Measurements from ENCODE around the gene DOCK3. TPM values are rescaled to one million over a fixed set of nuclear protein-coding genes. Genes with fewer than 3 reads are reported as not detected.

The DOCK3 gene
- total RNA-seq, 1 experiment from 2014 or later, result 5.6 TPM

GRCh38 chr3:50816894-50817293, 142.2 kb downstream of the DOCK3 start (continued):
- no peak for TF ChIP-seq STAT6 (CRISPR knock-in tag; conservative IDR thresholded peaks at IDR 0.05; ENCODE audit: low read depth)
- TF ChIP-seq MLX (CRISPR knock-in tag; IDR thresholded peaks at IDR 0.05), result no peak
- TF ChIP-seq TEAD4 (CRISPR knock-in tag; IDR thresholded peaks at IDR 0.05), result no peak
- TF ChIP-seq NFYB (CRISPR knock-in tag; conservative IDR thresholded peaks at IDR 0.05; ENCODE audit: low read depth), result no peak
- TF ChIP-seq, protein P1, sequence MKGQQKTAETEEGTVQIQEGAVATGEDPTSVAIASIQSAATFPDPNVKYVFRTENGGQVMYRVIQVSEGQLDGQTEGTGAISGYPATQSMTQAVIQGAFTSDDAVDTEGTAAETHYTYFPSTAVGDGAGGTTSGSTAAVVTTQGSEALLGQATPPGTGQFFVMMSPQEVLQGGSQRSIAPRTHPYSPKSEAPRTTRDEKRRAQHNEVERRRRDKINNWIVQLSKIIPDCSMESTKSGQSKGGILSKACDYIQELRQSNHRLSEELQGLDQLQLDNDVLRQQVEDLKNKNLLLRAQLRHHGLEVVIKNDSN (CRISPR knock-in tag; IDR thresholded peaks at IDR 0.05), result no peak
- no peak for TF ChIP-seq JUN (CRISPR knock-in tag; IDR thresholded peaks at IDR 0.05)
- no peak for TF ChIP-seq SMAD3 (CRISPR knock-in tag; IDR thresholded peaks at IDR 0.05; ENCODE audit: borderline replicate concordance)
- TF ChIP-seq NR3C1 (CRISPR knock-in tag; conservative IDR thresholded peaks at IDR 0.05; ENCODE audit: low read depth), result no peak
- no peak for TF ChIP-seq CREB1 (CRISPR knock-in tag; IDR thresholded peaks at IDR 0.05)
- no peak for TF ChIP-seq MYBL2 (CRISPR knock-in tag; IDR thresholded peaks at IDR 0.05)
- no peak for TF ChIP-seq ZNF317 (CRISPR knock-in tag; IDR thresholded peaks at IDR 0.05; ENCODE audit: borderline replicate concordance, low read depth)
- no peak for TF ChIP-seq ZNF416 (CRISPR knock-in tag; IDR thresholded peaks at IDR 0.05)

DNA sequence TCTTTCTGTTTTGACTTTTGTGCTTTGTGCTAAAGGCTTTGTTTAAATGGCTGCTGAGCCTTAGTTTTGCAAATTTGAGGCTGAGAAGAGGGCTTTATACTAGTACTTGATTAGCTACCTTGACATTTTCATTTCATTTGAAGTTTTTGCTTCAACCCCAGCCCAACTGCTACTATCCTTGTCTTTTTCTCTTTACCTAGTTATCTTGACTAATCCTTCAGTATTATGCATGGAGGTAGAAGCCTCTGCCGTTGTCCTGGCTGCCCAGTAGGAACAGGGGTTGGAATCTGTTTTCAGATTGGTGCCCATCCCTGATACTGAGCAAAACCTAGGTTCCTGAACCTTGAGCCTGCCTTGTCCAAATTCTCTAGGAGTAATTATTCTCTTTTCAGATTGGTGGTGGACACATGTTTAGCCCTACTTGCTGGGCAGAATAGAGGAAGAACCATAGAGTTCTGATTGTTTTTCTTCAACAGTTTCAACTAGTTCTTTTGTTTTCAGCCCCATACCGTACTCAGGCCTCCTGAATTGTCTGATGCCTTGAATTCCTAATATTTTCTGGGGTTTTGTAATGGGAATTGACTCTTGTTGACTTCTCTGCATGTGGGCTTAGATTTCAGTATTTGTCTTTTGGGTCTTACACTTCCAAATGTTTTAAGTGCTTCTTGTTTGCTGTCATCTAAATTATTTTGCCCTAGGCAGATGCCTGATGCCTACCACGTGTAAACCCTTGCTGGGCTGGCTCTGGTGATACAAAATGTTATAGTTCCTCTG, 143.2 kb downstream of the DOCK3 start:
- Mint-ChIP-seq H3K36me3 (peaks cover 11% of the 10 kb centered on the region), H3K27me3 (ENCODE audit: low read depth) (no peaks in the 10 kb centered on the region), H3K4me3 (peak overlapping the region; percentile 8), H3K27ac (peak overlapping the region; percentile 98), H3K4me1 (peaks cover 44% of the 10 kb centered on the region), H3K9me3 (peaks cover 7% of the 10 kb centered on the region)
- ChIA-PET POLR2A (no interaction called here), CTCF (interaction anchor here (1.2 kb wide), 1 partner anchor 142 kb away, joined by 3 read pairs; no protein-coding TSS in a partner anchor)
- no peak for DNase-seq (ENCODE audit: low spot score)
- TF ChIP-seq SMAD4 (CRISPR knock-in tag; IDR thresholded peaks at IDR 0.05) (no peak), MAX (CRISPR knock-in tag; IDR thresholded peaks at IDR 0.05) (peak; percentile 14; the same call in 1 of the 2 replicates), NR3C1 (CRISPR knock-in tag; conservative IDR thresholded peaks at IDR 0.05; ENCODE audit: low read depth) (no peak), FOXK1 (CRISPR knock-in tag; IDR thresholded peaks at IDR 0.05) (peak; percentile 53), ZNF121 (CRISPR knock-in tag; IDR thresholded peaks at IDR 0.05) (no peak), ELF4 (CRISPR knock-in tag; IDR thresholded peaks at IDR 0.05; ENCODE audit: low read depth) (no peak), KAT7 (CRISPR knock-in tag; IDR thresholded peaks at IDR 0.05; ENCODE audit: borderline replicate concordance) (no peak), ETV6 (CRISPR knock-in tag; IDR thresholded peaks at IDR 0.05) (no peak), FOXP4 (CRISPR knock-in tag; IDR thresholded peaks at IDR 0.05) (peak; percentile 21; the same call in 1 of the 2 replicates)
- TF ChIP-seq, protein P2, sequence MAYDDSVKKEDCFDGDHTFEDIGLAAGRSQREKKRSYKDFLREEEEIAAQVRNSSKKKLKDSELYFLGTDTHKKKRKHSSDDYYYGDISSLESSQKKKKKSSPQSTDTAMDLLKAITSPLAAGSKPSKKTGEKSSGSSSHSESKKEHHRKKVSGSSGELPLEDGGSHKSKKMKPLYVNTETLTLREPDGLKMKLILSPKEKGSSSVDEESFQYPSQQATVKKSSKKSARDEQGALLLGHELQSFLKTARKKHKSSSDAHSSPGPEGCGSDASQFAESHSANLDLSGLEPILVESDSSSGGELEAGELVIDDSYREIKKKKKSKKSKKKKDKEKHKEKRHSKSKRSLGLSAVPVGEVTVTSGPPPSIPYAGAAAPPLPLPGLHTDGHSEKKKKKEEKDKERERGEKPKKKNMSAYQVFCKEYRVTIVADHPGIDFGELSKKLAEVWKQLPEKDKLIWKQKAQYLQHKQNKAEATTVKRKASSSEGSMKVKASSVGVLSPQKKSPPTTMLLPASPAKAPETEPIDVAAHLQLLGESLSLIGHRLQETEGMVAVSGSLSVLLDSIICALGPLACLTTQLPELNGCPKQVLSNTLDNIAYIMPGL (CRISPR knock-in tag; IDR thresholded peaks at IDR 0.05), result no peak
- TF ChIP-seq, protein P3, sequence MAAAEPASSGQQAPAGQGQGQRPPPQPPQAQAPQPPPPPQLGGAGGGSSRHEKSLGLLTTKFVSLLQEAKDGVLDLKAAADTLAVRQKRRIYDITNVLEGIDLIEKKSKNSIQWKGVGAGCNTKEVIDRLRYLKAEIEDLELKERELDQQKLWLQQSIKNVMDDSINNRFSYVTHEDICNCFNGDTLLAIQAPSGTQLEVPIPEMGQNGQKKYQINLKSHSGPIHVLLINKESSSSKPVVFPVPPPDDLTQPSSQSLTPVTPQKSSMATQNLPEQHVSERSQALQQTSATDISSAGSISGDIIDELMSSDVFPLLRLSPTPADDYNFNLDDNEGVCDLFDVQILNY (CRISPR knock-in tag; IDR thresholded peaks at IDR 0.05), result no peak
- TF ChIP-seq, protein P4, sequence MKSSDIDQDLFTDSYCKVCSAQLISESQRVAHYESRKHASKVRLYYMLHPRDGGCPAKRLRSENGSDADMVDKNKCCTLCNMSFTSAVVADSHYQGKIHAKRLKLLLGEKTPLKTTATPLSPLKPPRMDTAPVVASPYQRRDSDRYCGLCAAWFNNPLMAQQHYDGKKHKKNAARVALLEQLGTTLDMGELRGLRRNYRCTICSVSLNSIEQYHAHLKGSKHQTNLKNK (CRISPR knock-in tag; IDR thresholded peaks at IDR 0.05), result peak; percentile 70; the same call in 1 of the 2 replicates
- TF ChIP-seq, protein P5, sequence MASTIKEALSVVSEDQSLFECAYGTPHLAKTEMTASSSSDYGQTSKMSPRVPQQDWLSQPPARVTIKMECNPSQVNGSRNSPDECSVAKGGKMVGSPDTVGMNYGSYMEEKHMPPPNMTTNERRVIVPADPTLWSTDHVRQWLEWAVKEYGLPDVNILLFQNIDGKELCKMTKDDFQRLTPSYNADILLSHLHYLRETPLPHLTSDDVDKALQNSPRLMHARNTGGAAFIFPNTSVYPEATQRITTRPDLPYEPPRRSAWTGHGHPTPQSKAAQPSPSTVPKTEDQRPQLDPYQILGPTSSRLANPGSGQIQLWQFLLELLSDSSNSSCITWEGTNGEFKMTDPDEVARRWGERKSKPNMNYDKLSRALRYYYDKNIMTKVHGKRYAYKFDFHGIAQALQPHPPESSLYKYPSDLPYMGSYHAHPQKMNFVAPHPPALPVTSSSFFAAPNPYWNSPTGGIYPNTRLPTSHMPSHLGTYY (CRISPR knock-in tag; IDR thresholded peaks at IDR 0.05), result no peak
- peak; percentile 77 for ATAC-seq

Measured in WTC11 (cell line).